Activated T-cell treated with anti-CD3 and anti-CD28 coated beads for 4 hours (primary cell): Measurements from ENCODE around the gene RPS19BP1.
A peak's percentile ranks its signal among the peaks of the same experiment; 100 is the strongest.

Source experiments
- DNase-seq: peaks from one replicate; pipeline ENCODE4 v3.0.0-alpha.2; 2020

The RPS19BP1 gene

DNA sequence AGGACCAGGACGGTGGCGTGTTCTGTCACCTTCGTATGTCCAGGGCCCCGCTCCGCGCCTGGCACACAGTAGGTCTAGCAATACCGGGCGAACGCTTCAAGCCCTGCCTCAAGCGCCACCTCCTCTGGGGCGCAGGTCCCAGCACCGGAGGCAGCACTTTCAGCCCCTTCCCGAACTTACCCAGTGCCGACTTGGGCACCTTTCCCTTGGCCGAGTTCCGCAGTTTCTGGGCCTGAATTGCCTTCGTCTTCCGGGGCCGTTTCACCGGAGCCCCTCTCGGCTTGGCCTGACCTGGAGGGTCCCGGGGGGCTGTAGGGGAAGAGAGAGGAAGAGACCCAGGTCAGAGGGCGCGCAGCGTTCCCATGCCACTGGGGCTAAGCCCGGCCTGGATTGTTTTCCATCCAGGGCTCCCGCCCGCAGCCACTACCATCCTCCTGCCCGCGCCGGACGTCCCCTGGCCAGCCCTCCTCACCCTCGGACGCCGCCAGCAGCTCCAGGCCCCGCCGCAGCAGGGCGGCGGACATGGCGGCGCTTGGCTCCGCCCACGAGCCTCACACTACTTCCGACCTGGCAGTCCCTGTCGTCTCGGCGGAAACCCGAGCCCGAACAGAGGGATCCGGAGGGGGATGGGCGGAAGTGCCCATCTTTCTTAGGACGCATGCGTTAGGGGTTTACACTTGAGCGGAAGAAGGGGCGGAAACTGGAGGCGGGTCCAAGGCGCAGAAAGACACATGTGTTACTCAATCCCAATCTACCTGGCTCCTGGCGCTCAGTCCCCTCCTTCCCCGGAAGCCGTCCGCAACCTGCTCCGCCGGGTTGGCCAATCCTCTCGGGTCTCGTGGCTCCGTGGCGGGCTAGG is at the start of gene RPS19BP1:
RPS19BP1 (minus strand) TSS at position 534 of the 859 bp plus-strand sequence; CDS start at position 524, 10 bp downstream.
- DNase-seq, result peak; percentile 99

DNA sequence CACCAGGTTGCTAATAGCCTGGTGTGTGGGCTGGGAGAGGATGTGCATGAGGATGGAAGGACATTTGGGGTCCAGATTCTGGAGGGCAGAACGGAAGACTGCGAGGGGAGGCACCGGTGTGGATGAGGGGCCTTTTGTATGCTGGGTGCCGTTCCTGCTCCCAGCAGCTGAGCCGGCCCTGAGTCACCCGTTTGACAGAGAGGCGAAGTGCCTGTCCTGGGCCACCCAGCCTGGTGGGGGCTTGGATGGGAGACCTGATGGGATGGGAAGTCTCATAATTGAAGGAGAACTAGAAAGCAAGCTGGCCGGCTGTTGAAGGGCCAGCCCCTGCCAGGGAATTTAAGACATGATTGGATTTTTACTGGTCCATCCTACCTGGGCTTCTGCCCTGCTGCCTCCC is 48.8 kb upstream of the RPS19BP1 start:
- DNase-seq, result no peak

- no peak for DNase-seq
Measured at GRCh38 chr22:39580795-39581194, 48.2 kb upstream of the RPS19BP1 start.

GRCh38 chr22:39580006-39580441 is 47.5 kb upstream of the RPS19BP1 start:
- no peak for DNase-seq

- no peak for DNase-seq
Measured at GRCh38 chr22:39577900-39578299, 45.4 kb upstream of the RPS19BP1 start.

GRCh38 chr22:39577366-39577765 is 44.8 kb upstream of the RPS19BP1 start:
- no peak for DNase-seq

DNA sequence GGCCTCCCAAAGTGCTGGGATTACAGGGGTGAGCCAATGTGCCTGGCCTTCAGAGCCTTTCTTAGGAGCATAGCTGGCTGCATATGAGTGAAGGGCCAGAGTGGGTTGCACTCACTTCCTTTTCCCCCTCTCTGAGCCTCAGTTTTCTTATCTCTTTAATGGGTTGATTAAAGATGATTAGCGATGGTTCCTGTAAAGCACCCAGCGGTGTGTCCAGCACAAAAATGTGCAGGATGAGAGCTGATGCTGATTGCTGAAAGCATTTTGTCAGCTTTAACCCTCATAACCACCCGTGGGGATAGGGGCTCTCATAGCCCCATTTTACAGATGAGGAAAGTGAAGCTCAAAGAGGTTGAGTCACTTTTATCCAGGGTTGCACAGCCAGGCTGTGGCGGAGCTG is 43.5 kb upstream of the RPS19BP1 start:
- no peak for DNase-seq

GRCh38 chr22:39575552-39575825 is 42.9 kb upstream of the RPS19BP1 start:
- no peak for DNase-seq

- no peak for DNase-seq
Measured at GRCh38 chr22:39574779-39575551, 42.4 kb upstream of the RPS19BP1 start.

- no peak for DNase-seq
Measured at GRCh38 chr22:39571538-39571937, 39.0 kb upstream of the RPS19BP1 start.

DNA sequence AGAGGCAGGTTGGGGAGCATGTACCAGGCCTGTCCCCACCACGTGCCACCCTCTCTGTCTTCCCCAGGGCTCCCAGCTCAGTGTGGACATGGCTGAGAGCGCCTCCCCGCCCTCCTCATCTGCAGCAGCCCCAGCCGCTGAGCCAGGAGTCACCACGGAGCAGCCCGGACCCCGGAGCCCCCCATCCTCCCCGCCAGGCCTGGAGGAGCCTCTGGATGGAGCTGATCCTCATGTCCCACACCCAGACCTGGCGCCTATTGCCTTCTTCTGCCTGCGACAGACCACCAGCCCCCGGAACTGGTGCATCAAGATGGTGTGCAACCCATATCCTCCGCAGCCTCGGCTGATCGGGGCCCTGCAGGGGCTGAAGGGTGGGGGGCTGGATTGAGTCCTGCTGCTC is 38.1 kb upstream of the RPS19BP1 start, which contains the start of gene CACNA1I:
CACNA1I (plus strand) TSS at position 89 of the 400 bp plus-strand sequence; CDS start at position 89, 0 bp downstream.
- DNase-seq, result no peak

GRCh38 chr22:39570226-39570625 is 37.7 kb upstream of the RPS19BP1 start:
- DNase-seq, result no peak

- no peak for DNase-seq
Measured at GRCh38 chr22:39569066-39569465, 36.5 kb upstream of the RPS19BP1 start.

DNA sequence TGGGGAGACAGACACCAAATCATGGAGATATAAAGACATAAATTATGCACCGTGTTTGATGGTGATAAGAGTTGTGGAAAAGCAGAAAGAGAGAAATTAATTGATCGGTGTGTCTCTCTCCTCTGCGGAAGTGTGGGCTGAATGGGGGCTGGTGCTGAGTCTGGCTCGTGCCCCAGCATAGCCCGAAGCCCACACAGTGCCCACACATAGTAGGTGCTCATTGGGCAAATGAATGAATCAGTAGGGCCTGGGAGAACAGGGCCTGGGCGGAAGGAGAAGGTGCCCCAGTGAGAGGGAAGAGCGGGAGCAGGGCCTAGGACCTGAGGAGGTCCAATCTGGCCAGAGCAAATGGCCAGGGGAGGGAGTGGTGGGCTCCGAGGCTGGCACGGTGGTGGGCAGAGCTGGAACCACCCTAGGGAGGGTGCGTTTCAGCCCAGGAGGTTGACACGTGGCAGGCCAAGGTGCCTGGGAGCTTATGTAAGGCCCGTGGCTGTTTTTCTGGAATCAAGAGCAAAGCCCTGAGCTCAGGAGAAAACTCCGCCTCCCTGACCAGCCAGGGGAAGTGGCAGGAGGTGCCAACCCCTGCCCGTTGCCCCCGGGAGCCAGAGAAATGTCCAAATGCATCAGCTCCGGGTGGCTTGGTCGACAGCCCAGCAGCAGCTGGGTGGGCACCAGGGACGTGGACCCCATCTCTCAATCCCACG is 35.9 kb upstream of the RPS19BP1 start:
- DNase-seq, result no peak

GRCh38 chr22:39567135-39567946 is 34.8 kb upstream of the RPS19BP1 start:
- DNase-seq, result peak; percentile 16

GRCh38 chr22:39565414-39565944 is 32.9 kb upstream of the RPS19BP1 start:
- no peak for DNase-seq

GRCh38 chr22:39563571-39564428 is 31.3 kb upstream of the RPS19BP1 start:
- DNase-seq, result no peak

- DNase-seq, result no peak
Measured at GRCh38 chr22:39562839-39563489, 30.4 kb upstream of the RPS19BP1 start.

- DNase-seq, result no peak
Measured at GRCh38 chr22:39560127-39560526, 27.6 kb upstream of the RPS19BP1 start.

DNA sequence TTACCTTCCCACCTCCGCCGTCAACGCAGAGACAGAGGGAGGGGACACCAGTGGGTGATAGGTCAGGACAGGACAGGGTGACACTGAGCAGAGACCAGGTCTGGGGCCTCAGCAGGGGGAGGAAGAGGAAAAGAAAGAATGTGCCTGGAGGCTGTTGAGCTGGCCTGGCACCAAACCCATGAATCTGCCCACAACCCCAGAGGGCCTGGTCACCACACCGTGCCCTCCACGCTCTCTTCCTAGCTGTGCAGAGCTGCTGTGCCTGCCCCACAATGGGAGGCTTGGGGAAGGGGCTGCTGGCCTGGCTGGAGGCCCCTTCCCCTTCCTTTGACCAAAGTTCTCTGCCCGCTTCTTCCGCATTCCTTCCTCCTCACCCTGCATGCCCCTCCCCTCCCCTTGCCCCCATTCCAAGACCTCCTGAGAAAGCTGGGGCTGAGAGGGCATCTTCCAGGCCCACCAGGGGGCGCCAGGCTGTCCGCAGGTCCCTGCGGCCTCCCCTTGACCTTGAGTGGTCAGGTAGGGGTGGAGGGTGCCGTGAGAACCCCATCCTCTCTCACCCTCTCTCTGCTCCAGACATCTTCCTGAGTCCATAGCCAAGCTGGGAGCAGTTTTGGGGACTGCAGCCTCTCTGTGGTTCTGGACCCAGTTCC is 27.0 kb upstream of the RPS19BP1 start:
- DNase-seq, result no peak
